Activated CD4-positive, alpha-beta T cell treated with anti-CD3 and anti-CD28 coated beads for 36 hours (primary cell): Measurements from ENCODE around the gene RET. TPM values are rescaled to one million over a fixed set of nuclear protein-coding genes. Genes with fewer than 3 reads are reported as not detected.
A peak's percentile ranks its signal among the peaks of the same experiment; 100 is the strongest.

ENCODE experiments used
- ATAC-seq: fragments of 200-7000 bp; cut with Tn5 transposase; one replicate; pipeline ENCODE4 v1.10.0; 2021; ENCODE audit warnings: mild to moderate bottlenecking, moderate library complexity
- CTCF ChIA-PET: fragments of 350-600 bp; sonication (Branson Sonifier 250); formaldehyde crosslinking; loops from one replicate; lab custom pipeline; 2021; ENCODE audit warnings: antibody characterized with exemption; lab: Charles Lee
- POLR2A ChIA-PET: fragments of 350-600 bp; sonication (Branson Sonifier 250); formaldehyde crosslinking; loops from one replicate; lab custom pipeline; 2021; ENCODE audit warnings: antibody characterized with exemption, inconsistent platforms; lab: Charles Lee
- DNase-seq: peaks from one replicate; pipeline ENCODE4 v3.0.0-alpha.2; 2020
- H3K27ac Mint-ChIP-seq: one replicate; pipeline ENCODE4 v1.8.0; 2021; ENCODE audit warnings: mixed read lengths
- H3K27me3 Mint-ChIP-seq: one replicate; pipeline ENCODE4 v1.8.0; 2021; ENCODE audit warnings: mixed read lengths
- H3K36me3 Mint-ChIP-seq: one replicate; pipeline ENCODE4 v1.8.0; 2021; ENCODE audit warnings: low read depth, mixed read lengths
- H3K4me1 Mint-ChIP-seq: one replicate; pipeline ENCODE4 v1.8.0; 2021; ENCODE audit warnings: mixed read lengths
- H3K4me3 Mint-ChIP-seq: one replicate; pipeline ENCODE4 v1.8.0; 2021; ENCODE audit warnings: mild to moderate bottlenecking, moderate library complexity, mixed read lengths
- H3K9me3 Mint-ChIP-seq: one replicate; pipeline ENCODE4 v1.8.0; 2021; ENCODE audit warnings: low read depth, mixed read lengths
- intact Hi-C, 2 experiments: fragments of 100-400 bp; cut with DNase I in 1 of 2; cut with micrococcal nuclease in 1 of 2; formaldehyde crosslinking; loops; one replicate each; pipeline versions ENCODE4 v1.14.2 to v1.15.1; 2022 to 2024; cut with DNase I, micrococcal nuclease
- total RNA-seq, 2 experiments: library from RNA; stranded (reverse); gene quantifications; one replicate each; pipeline ENCODE4 v1.2.3, GENCODE V29; 2021

RET gene
- total RNA-seq, 2 experiments from 2014 or later: 0.19 to 0.32 TPM

DNA sequence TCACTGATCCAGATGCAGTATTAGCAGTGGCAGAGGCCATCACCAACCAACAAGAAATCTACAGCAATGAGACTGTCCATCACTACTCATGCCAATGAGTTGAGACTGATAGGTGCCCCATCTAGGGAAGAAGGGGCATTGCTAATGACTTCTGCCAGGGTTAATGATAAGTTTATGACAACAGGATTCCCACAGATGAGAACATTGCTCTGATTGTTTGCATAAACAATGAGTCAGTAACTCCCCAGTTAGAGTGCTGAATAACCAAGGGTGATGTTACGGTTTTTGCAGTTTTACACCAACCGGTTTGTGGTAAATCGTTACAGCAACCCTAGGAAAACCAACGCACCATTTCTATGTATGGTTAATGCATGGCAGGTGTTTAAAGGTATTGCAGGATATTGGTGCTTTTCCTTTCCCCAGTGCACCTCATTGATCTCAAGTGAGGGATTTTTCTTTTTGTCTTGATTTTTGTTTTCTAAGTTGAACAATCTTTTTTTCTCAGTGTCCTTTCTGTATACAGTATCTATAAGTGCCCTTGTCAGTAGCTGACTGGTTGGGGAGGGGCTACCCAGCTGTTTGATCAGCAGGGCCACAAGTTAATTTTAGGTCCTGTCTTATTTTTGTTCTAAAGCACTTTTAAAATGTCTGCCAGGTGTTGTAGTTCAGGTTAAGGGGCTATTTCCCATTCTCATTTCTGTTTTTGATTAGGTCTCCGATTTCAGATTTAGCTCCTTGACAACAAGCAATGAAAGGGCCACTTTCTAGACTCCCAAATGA, 57.4 kb downstream of the RET start:
- Mint-ChIP-seq H3K4me1 (peaks cover 21% of the 10 kb centered on the region), H3K4me3 (no peak overlapping the region), H3K27ac (no peak overlapping the region), H3K36me3 (peaks cover 12% of the 10 kb centered on the region), H3K9me3 (no peaks in the 10 kb centered on the region), H3K27me3 (no peaks in the 10 kb centered on the region)
- POLR2A ChIA-PET: no interaction called here
- DNase-seq (no peak), ATAC-seq (no peak)
- CTCF ChIA-PET: interaction anchor here (0.7 kb wide), 1 partner anchor 315 kb away, joined by 3 read pairs; no protein-coding TSS in a partner anchor
- intact Hi-C loops: loop anchor here in 1 of 2 experiments (10.0 kb wide), 2 partner anchors 150 to 500 kb away; partner anchors contain the start of gene ZNF33B

DNA sequence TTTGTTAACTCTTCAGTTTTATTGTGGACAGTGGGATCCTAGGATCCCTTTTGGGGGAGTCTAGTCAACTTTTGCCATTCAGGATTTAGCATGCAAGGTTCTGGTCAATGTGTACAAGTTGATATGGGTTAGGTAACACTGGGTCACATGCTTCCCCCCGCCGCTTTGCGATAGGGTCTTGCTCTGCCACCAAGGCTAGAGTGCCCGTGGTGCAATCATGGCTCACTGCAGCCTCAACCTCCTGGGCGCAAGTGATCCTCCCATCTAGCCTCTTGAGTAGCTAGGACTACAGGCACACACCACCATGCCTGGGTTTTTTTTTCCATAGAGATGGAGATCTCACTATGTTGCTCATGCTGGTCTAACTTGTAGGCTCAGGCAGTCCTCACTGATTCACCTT, 58.2 kb downstream of the RET start:
- H3K4me3 Mint-ChIP-seq: no peak overlapping the region
- H3K27me3 Mint-ChIP-seq: no peaks in the 10 kb centered on the region
- POLR2A ChIA-PET: no interaction called here
- no peaks in the 10 kb centered on the region for H3K9me3 Mint-ChIP-seq
- DNase-seq (no peak), ATAC-seq (no peak)
- intact Hi-C loops: loop anchor here (5.0 to 10.0 kb wide), 6 partner anchors 67 to 500 kb away; partner anchors contain the start of genes ZNF33B (in 1 of the 2) and ZNF487 (in 1 of the 2)
- H3K4me1 Mint-ChIP-seq: peaks cover 25% of the 10 kb centered on the region
- CTCF ChIA-PET: interaction anchor here (0.7 kb wide), 2 partner anchors 19 to 314 kb away, joined by 3 to 8 read pairs; no protein-coding TSS in a partner anchor
- peaks cover 13% of the 10 kb centered on the region for H3K36me3 Mint-ChIP-seq
- no peak overlapping the region for H3K27ac Mint-ChIP-seq

DNA sequence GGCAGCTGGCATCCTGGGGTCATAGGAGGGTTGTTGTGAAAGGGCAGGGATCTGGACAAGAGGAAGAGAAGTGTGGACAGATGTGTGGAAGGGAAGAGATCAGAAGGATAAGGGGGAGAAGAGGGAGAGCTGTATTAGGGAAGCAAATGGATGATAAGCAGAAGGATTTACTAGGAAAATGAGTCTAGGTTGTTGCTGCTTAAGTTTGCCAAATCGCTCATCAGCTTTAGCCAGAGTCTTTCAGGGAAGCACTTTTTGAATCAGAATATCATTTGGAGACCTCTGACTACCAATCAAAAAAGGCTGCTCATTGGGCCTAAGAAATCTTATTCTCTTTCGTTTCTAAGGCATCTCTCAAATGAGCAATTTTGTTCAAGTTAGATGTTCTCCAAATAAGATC, 58.8 kb downstream of the RET start:
- Mint-ChIP-seq H3K9me3 (no peaks in the 10 kb centered on the region), H3K4me3 (peak overlapping the region; percentile 95), H3K4me1 (peaks cover 30% of the 10 kb centered on the region), H3K27me3 (no peaks in the 10 kb centered on the region), H3K36me3 (peaks cover 13% of the 10 kb centered on the region), H3K27ac (peak overlapping the region; percentile 11)
- intact Hi-C loops: loop anchor here (5.0 to 10.0 kb wide), 6 partner anchors 67 to 501 kb away; partner anchors contain the start of genes ZNF33B (in 1 of the 2) and ZNF487 (in 1 of the 2)
- CTCF ChIA-PET: interaction anchor here (0.7 kb wide), 1 partner anchor 19 kb away, joined by 8 read pairs; no protein-coding TSS in a partner anchor
- no peak for ATAC-seq
- POLR2A ChIA-PET: no interaction called here
- no peak for DNase-seq

DNA sequence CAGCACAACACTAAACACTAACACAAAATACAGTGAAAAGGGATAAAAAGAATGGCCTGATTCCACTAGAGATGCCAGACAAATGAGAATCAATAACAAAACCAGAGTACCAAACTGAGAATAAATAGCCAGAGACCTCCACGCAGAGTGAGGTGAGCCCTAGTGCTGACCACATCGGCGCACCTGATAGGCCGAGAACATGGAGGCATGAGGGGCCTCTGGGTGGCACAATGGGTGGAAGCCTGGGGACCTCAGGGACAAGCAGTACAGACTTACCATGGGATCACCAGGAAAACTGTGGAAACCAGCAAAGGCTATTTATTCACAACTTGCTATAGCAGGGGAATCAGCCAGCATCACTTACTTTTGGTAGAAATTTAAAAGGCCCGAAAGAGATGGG, 59.6 kb downstream of the RET start:
- Mint-ChIP-seq H3K36me3 (peaks cover 13% of the 10 kb centered on the region), H3K4me1 (peaks cover 36% of the 10 kb centered on the region), H3K27me3 (no peaks in the 10 kb centered on the region), H3K9me3 (no peaks in the 10 kb centered on the region), H3K27ac (peak overlapping the region; percentile 11), H3K4me3 (peak overlapping the region; percentile 95)
- intact Hi-C loops: loop anchor here (5.0 to 10.0 kb wide), 6 partner anchors 66 to 502 kb away; partner anchors contain the start of genes ZNF33B (in 1 of the 2) and ZNF487 (in 1 of the 2)
- POLR2A ChIA-PET: interaction anchor here (1.0 kb wide), 1 partner anchor 264 kb away, joined by 6 read pairs; no protein-coding TSS in a partner anchor
- ATAC-seq: no peak
- no peak for DNase-seq
- CTCF ChIA-PET: no interaction called here

DNA sequence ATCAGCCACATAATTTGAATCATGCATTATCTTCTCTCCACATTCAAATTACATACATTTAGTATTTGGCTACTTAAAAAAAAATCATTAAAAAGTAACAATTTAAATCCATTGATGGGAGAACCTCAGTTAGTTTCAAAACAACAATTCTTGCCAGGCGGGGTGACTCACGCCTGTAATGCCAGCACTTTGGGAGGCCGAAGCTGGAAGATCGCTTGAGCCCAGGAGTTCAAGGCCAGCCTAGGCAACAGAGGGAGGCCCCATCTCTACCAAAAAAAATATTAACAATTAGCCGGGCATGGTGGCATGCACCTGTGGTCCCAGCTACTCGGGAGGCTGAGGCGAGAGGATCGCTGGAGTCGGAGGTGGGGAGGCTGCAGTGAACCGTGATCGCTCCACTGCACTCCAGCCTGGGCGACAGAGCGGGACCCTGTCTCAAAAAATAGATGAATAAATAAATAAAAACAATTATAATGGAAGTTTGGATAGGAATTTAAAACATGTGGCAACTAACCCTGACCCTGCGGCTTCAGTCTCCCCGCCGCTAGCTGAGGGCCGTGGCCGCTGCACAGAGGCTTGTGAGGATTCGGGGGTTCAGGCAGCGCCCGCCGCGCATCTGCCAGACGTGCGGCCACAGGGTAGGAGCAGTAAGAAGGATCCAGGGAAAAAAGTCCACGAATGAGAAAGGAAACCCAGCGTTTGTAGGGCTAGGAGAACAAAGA, 60.3 kb downstream of the RET start:
- H3K27ac Mint-ChIP-seq: peak overlapping the region; percentile 98
- intact Hi-C loops: loop anchor here (5.0 to 10.0 kb wide), 6 partner anchors 65 to 502 kb away; partner anchors contain the start of genes ZNF33B (in 1 of the 2) and ZNF487 (in 1 of the 2)
- POLR2A ChIA-PET: interaction anchor here (1.0 kb wide), 1 partner anchor 263 kb away, joined by 6 read pairs; no protein-coding TSS in a partner anchor
- H3K4me1 Mint-ChIP-seq: peaks cover 40% of the 10 kb centered on the region
- no peaks in the 10 kb centered on the region for H3K27me3 Mint-ChIP-seq
- peak overlapping the region; percentile 95 for H3K4me3 Mint-ChIP-seq
- H3K36me3 Mint-ChIP-seq: peaks cover 13% of the 10 kb centered on the region
- ATAC-seq (no peak), DNase-seq (no peak)
- CTCF ChIA-PET: interaction anchor here (1.2 kb wide), 1 partner anchor 27 kb away, joined by 4 read pairs; no protein-coding TSS in a partner anchor
- no peaks in the 10 kb centered on the region for H3K9me3 Mint-ChIP-seq

DNA sequence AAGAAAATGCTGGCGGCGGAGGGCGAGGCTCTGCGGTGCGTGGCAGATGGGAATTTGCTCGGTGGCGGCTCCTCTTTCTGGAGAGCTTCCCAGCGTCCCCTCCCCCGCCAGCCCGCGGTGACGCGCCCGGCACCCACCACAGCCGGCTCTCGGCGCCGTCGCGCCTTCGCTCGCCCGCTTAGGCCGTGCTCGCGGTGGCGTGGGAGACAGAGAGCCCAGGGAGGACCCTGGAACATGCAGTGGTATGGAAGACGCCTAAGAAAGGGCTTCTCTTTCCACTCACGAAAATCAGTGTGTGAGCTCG, 60.8 kb downstream of the RET start:
- peaks cover 44% of the 10 kb centered on the region for H3K4me1 Mint-ChIP-seq
- peaks cover 13% of the 10 kb centered on the region for H3K36me3 Mint-ChIP-seq
- H3K9me3 Mint-ChIP-seq: no peaks in the 10 kb centered on the region
- DNase-seq (peak; percentile 56), ATAC-seq (no peak)
- H3K27ac Mint-ChIP-seq: peak overlapping the region; percentile 98
- no peaks in the 10 kb centered on the region for H3K27me3 Mint-ChIP-seq
- H3K4me3 Mint-ChIP-seq: peak overlapping the region; percentile 95
- ChIA-PET CTCF (interaction anchor here (1.2 kb wide), 1 partner anchor 26 kb away, joined by 4 read pairs; no protein-coding TSS in a partner anchor), POLR2A (interaction anchor here (0.7 to 1.8 kb wide), 7 partner anchors 8 to 272 kb away, joined by 3 to 16 read pairs (median 12); partner anchors contain the start of gene HNRNPF)
- intact Hi-C loops: loop anchor here (1.0 to 10.0 kb wide), 12 partner anchors 8 to 503 kb away; partner anchors contain the start of genes ZNF33B (in 2 of the 2), HNRNPF (in 1 of the 2) and ZNF487 (in 1 of the 2)

DNA sequence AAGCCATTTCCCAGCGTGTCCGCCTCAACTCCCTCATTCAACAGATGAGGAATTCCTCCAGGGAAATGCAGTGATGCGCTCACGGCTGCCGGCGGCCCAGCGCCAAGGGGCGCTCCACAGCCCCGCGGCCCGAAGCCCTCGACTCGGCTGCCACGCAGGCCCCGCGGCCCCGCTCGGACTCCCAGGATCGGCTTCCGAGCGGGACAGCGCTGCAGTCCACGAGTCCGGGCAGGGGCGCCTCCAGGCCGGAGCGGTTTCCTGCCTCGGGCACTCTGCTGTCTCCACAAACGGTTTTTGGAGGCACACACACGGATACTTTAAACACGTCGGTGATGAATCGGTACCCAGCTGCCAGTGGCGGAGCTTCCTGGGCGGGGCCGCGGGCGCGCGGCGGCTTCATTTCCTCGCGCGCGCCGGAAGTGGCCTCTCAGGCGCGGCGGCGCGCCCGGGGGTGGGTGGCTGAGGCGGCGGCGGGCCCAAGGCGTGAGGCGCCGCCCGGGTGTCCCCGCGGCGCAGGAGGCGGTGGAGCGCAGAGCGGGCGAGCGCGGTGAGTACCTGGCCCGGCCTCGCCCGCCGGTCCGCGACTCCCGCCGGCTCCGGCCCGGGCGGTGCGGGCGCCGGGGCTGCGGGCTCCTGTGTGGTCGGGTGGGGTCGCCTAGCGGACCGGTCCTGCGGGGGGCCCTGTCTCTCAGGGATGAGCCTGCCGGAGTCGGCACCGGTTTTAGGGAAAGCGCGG, 61.3 kb downstream of the RET start, which contains the start of gene CSGALNACT2:
Gene CSGALNACT2, plus strand, starts transcription at position 425 of the 736 bp plus-strand sequence. CDS start 16,705 bp downstream, outside the sequence.
- DNase-seq: peak; percentile 94
- ChIA-PET CTCF (interaction anchor here (1.2 to 2.1 kb wide), 7 partner anchors 9 to 128 kb away, joined by 3 to 10 read pairs (median 4); no protein-coding TSS in a partner anchor), POLR2A (interaction anchor here (0.7 to 1.8 kb wide), 9 partner anchors 9 to 272 kb away, joined by 3 to 16 read pairs (median 6); partner anchors contain the start of gene HNRNPF)
- peak; percentile 69 for ATAC-seq
- Mint-ChIP-seq H3K27ac (peak within 1 kb of the TSS; percentile 98), H3K9me3 (no peaks in the 10 kb centered on the region), H3K27me3 (no peaks in the 10 kb centered on the region), H3K4me1 (peaks cover 48% of the 10 kb centered on the region), H3K36me3 (peaks cover 13% of the 10 kb centered on the region), H3K4me3 (peak within 1 kb of the TSS; percentile 95)
- intact Hi-C loops: loop anchor here (1.0 to 10.0 kb wide), 12 partner anchors 9 to 503 kb away; partner anchors contain the start of genes ZNF33B (in 2 of the 2), HNRNPF (in 1 of the 2) and ZNF487 (in 1 of the 2)

DNA sequence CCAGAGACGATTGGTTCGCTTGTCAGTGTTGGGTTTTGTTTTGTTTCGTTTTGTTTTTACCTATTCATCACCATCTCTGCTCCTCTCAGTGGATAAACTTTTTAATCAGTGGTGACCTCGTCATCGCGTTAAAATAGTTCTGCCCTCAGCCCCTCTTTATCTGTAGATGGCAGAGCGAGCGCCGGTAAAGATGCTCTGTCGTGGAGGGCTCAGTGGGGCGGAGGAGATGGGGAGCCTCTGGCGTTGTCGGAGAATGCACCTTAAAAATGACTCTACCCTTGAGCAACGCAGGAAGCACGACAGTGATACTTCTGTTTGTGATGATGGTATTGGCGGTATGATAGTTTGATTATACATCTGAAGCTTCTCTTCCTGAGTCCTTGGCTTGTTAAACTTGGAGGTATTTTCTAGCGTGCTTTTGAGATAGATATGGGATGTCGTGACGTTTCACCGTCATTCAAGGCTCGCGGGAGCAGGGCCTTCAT, 61.9 kb downstream of the RET start:
- no peaks in the 10 kb centered on the region for H3K27me3 Mint-ChIP-seq
- ATAC-seq (peak; percentile 73), DNase-seq (peak; percentile 79)
- POLR2A ChIA-PET: interaction anchor here (0.7 to 1.8 kb wide), 9 partner anchors 10 to 271 kb away, joined by 3 to 16 read pairs (median 6); partner anchors contain the start of gene HNRNPF
- H3K9me3 Mint-ChIP-seq: no peaks in the 10 kb centered on the region
- H3K27ac Mint-ChIP-seq: peak overlapping the region; percentile 96
- H3K4me1 Mint-ChIP-seq: peaks cover 54% of the 10 kb centered on the region
- intact Hi-C loops: loop anchor here (1.0 to 10.0 kb wide), 14 partner anchors 9 to 504 kb away; partner anchors contain the start of genes ZNF33B (in 2 of the 2), BMS1 (in 1 of the 2), HNRNPF (in 1 of the 2) and ZNF487 (in 1 of the 2)
- CTCF ChIA-PET: interaction anchor here (1.0 to 2.1 kb wide), 10 partner anchors 10 to 128 kb away, joined by 3 to 10 read pairs (median 4); no protein-coding TSS in a partner anchor
- H3K4me3 Mint-ChIP-seq: peak overlapping the region; percentile 95
- peaks cover 13% of the 10 kb centered on the region for H3K36me3 Mint-ChIP-seq

DNA sequence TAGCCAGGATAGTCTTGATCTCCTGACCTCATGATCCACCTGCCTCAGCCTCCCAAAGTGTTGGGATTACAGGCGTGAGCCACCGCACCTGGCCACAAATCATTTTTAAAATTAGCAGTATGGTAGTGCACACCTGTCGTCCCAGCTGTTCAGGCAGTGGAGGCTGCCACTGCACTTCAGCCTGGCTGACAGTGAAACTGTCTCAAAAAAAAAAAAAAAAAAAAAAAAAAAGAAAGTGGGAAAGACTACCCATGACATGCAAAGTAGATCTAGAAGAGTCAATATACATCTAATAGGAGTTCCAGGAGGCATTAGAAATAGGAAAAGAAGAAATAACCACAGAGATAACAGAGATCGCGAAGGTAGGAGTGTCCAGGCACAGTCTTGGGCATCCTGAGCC, 64.6 kb downstream of the RET start:
- Mint-ChIP-seq H3K27ac (peak overlapping the region; percentile 58), H3K4me3 (no peak overlapping the region), H3K4me1 (peaks cover 72% of the 10 kb centered on the region), H3K9me3 (no peaks in the 10 kb centered on the region), H3K36me3 (peaks cover 13% of the 10 kb centered on the region), H3K27me3 (no peaks in the 10 kb centered on the region)
- DNase-seq: no peak
- intact Hi-C loops: loop anchor here in 1 of 2 experiments (2.0 to 5.0 kb wide), 2 partner anchors 431 to 589 kb away; partner anchors contain the start of gene ZNF239
- CTCF ChIA-PET: interaction anchor here (0.5 to 2.4 kb wide), 2 partner anchors 20 to 29 kb away, joined by 3 to 11 read pairs; no protein-coding TSS in a partner anchor
- POLR2A ChIA-PET: interaction anchor here (1.8 to 2.0 kb wide), 2 partner anchors 10 to 19 kb away, joined by 8 to 16 read pairs; no protein-coding TSS in a partner anchor
- no peak for ATAC-seq
